Thyroid gland (tissue), 4 donors: ENCODE data around the gene GATAD1. TPM values are rescaled to one million over a fixed set of nuclear protein-coding genes. Genes with fewer than 3 reads are reported as not detected.

Experiments used
- DNase-seq, 2 donors: peaks; one replicate each; pipeline ENCODE4 v3.0.0-alpha.2; 2019
- H3K27ac ChIP-seq, 3 donors: fragments of 200-600 bp; sonication (generic); 1 replicate in 2 of 3; 2 replicates in 1 of 3; pipeline ENCODE4 v1.5.1; 2016 to 2019; ENCODE audit warnings: mild to moderate bottlenecking in 1 of 3, moderate library complexity in 1 of 3
- H3K27me3 ChIP-seq: fragments of 200-600 bp; sonication (generic); one replicate; pipeline ENCODE4 v1.5.1; 2019
- H3K36me3 ChIP-seq, 2 donors: fragments of 200-600 bp; sonication (generic); one replicate each; pipeline ENCODE4 v1.5.1; 2016 to 2019
- H3K4me1 ChIP-seq, 2 donors: fragments of 200-600 bp; sonication (generic); one replicate each; pipeline ENCODE4 v1.5.1; 2017 to 2019
- H3K4me3 ChIP-seq, 3 donors: fragments of 200-600 bp; sonication (generic); replicated peaks in 1 of 3; 1 replicate in 2 of 3; 2 replicates in 1 of 3; pipeline ENCODE4 v1.5.1; 2016; ENCODE audit warnings: mild to moderate bottlenecking in 1 of 3
- H3K9me3 ChIP-seq: fragments of 200-600 bp; sonication (generic); one replicate; pipeline ENCODE4 v1.5.1; 2017
- CTCF ChIP-seq, 6 experiments: fragments of 200-600 bp in 3 of 6; fragments of 450-650 bp in 3 of 6; sonication (generic) in 3 of 6; IDR thresholded peaks; one replicate each; pipeline ENCODE4 v1.5.1; 2016 to 2019; ENCODE audit warnings: antibody characterized with exemption in 6 of 6, mild to moderate bottlenecking in 2 of 6, inconsistent platforms in 1 of 6, moderate library complexity in 1 of 6
- POLR2A ChIP-seq, 2 donors: fragments of 450-650 bp; IDR thresholded peaks; one replicate each; pipeline ENCODE4 v1.6.1; 2017; ENCODE audit warnings: antibody characterized with exemption in 2 of 2, mild to moderate bottlenecking in 2 of 2, moderate library complexity in 1 of 2
- WGBS, 2 donors: methylation state at CpG; one replicate each; pipeline ENCODE4 v1.1.5; 2017; 5-methylcytosine and 5-hydroxymethylcytosine counted together
- intact Hi-C: fragments of 100-400 bp; cut with DNase I; formaldehyde crosslinking; loops from one replicate; pipeline ENCODE4 v1.15.1; 2023
- total RNA-seq, 4 donors: library from RNA; depleted of rRNA; stranded (reverse); fragments of >200 nt; gene quantifications; one replicate each; pipeline ENCODE4 v1.2.3, GENCODE V29; 2016

Gene GATAD1
- total RNA-seq, 4 donors from 2014 or later: 46.1 to 99.0 (median 63.1) TPM

- TF ChIP-seq CTCF (IDR thresholded peaks at IDR 0.05): no peak
- no peak for TF ChIP-seq POLR2A (IDR thresholded peaks at IDR 0.05)
- Histone ChIP-seq H3K9me3 (no peaks in the 10 kb centered on the region), H3K27ac (no peak overlapping the region), H3K36me3 (peaks cover 23 to 32% of the 10 kb centered on the region in 2 donors), H3K4me1 (no peaks in the 10 kb centered on the region), H3K4me3 (no peak overlapping the region), H3K27me3 (no peaks in the 10 kb centered on the region)
- no peak for DNase-seq
- WGBS, 2 donors: 88 to 94% methylated on average over 2 of the region's 2 CpGs
- intact Hi-C loops: no loop called here
Observed at GRCh38 chr7:92485974-92486373, 38.7 kb downstream of the GATAD1 start.

- no peak overlapping the region for H3K27ac ChIP-seq
- peaks cover 37 to 42% of the 10 kb centered on the region in 2 donors for H3K36me3 ChIP-seq
- H3K27me3 ChIP-seq: no peaks in the 10 kb centered on the region
- H3K4me1 ChIP-seq: no peaks in the 10 kb centered on the region
- no peaks in the 10 kb centered on the region for H3K9me3 ChIP-seq
- TF ChIP-seq CTCF (IDR thresholded peaks at IDR 0.05) (no peak), POLR2A (IDR thresholded peaks at IDR 0.05) (no peak)
- no peak for DNase-seq
- H3K4me3 ChIP-seq: no peak overlapping the region
- intact Hi-C loops: no loop called here
Observed at GRCh38 chr7:92487804-92488203, 40.5 kb downstream of the GATAD1 start.

GRCh38 chr7:92489634-92490033, 42.4 kb downstream of the GATAD1 start:
- intact Hi-C loops: no loop called here
- Histone ChIP-seq H3K4me3 (no peak overlapping the region), H3K4me1 (no peaks in the 10 kb centered on the region), H3K9me3 (no peaks in the 10 kb centered on the region), H3K27ac (no peak overlapping the region), H3K36me3 (peaks cover 51 to 56% of the 10 kb centered on the region in 2 donors), H3K27me3 (no peaks in the 10 kb centered on the region)
- WGBS, 2 donors: 88 to 100% methylated on average over 1 of the region's 1 CpG
- no peak for DNase-seq
- TF ChIP-seq CTCF (IDR thresholded peaks at IDR 0.05): no peak
- no peak for TF ChIP-seq POLR2A (IDR thresholded peaks at IDR 0.05)

- Histone ChIP-seq H3K4me3 (no peak overlapping the region), H3K27me3 (no peaks in the 10 kb centered on the region), H3K4me1 (no peaks in the 10 kb centered on the region), H3K27ac (no peak overlapping the region), H3K36me3 (peaks cover 36 to 45% of the 10 kb centered on the region in 2 donors), H3K9me3 (no peaks in the 10 kb centered on the region)
- TF ChIP-seq CTCF (IDR thresholded peaks at IDR 0.05) (no peak), POLR2A (IDR thresholded peaks at IDR 0.05) (no peak)
- 94 to 95% methylated on average over 2 of the region's 2 CpGs for WGBS, 2 donors
- DNase-seq: no peak
- intact Hi-C loops: no loop called here
Observed at GRCh38 chr7:92496876-92497275, 49.6 kb downstream of the GATAD1 start.

GRCh38 chr7:92498557-92498956, 51.3 kb downstream of the GATAD1 start:
- whole genome bisulfite sequencing, 2 donors: 89 to 93% methylated on average over 2 of the region's 2 CpGs

More at GRCh38 chr7:92498557-92498956, 51.3 kb downstream of the GATAD1 start:
- intact Hi-C loops: no loop called here
- H3K4me3 ChIP-seq: no peak overlapping the region
- peaks cover 24 to 36% of the 10 kb centered on the region in 2 donors for H3K36me3 ChIP-seq
- DNase-seq: no peak
- H3K27me3 ChIP-seq: no peaks in the 10 kb centered on the region
- no peaks in the 10 kb centered on the region for H3K4me1 ChIP-seq
- H3K9me3 ChIP-seq: no peaks in the 10 kb centered on the region
- TF ChIP-seq POLR2A (IDR thresholded peaks at IDR 0.05): no peak
- TF ChIP-seq CTCF (IDR thresholded peaks at IDR 0.05): no peak
- H3K27ac ChIP-seq: no peak overlapping the region
